NCI-H1092 (cell line): Measurements from ENCODE around the gene ARHGAP21.

Source experiments
- DNase-seq: peaks from one replicate; lab custom pipeline; 2025; lab: John Stamatoyannopoulos, UW

Gene ARHGAP21

DNA sequence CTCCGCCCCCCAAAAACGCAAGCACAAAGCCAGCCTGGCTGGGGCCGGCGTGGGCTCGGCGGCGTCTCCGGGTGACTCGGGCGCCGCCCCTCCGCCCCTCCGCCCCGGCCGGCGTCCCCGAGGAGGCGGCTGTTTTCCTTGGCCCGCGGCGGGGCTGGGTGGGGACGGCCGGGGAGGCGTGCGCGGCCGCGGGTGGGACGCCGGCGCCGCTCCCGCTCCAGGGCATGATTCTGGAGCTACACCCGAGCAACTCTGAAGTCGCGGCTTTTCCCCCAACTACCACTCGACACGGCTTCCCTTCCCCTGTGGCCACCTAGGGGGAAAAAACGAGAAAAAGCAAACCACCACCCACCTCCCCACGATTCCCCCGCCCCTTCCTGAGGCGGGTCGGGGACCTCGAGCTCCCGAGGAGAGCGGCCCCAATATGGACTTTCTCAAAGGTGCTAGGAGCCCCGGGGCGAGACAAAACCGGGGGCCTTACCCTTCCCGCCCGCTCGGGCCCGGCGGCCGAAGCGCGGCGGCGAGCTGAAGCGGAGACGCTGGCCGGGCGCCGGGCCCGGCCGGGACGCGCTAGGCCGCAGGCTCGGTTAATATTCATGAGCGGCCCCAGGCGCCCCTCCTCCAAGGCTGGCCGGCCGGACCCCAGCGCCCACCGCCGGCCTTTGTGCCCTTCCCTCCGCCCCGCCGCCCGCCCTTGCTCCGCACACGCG, 856 bp downstream of the ARHGAP21 start:
- no peak for DNase-seq

DNA sequence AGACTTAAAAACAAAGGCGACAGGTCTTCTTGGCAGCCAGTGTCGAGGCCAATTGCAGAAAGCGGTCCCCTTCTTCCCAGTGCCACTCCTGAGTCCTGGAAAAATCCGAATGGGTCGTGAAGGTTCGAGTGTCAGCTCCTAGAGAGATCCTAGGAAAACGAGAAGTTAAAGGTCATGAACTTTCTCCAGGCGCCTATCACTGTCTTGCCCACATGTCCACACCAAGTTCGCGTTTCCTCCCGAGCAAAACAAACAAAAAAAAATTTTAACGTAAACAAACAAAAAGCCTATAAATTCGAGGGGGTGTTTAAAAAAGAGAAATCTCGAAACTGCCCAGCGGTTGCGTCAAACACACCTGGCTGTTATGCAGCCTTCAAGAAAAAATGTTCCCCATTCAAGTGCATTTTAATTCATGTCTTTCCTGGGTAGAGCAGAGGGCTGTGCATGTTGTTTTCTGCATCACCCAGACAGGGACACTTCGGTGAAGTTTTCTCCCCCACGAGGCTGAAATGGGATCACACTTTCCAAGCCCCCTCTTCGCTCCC, 1.5 kb downstream of the ARHGAP21 start:
- DNase-seq = no peak

DNA sequence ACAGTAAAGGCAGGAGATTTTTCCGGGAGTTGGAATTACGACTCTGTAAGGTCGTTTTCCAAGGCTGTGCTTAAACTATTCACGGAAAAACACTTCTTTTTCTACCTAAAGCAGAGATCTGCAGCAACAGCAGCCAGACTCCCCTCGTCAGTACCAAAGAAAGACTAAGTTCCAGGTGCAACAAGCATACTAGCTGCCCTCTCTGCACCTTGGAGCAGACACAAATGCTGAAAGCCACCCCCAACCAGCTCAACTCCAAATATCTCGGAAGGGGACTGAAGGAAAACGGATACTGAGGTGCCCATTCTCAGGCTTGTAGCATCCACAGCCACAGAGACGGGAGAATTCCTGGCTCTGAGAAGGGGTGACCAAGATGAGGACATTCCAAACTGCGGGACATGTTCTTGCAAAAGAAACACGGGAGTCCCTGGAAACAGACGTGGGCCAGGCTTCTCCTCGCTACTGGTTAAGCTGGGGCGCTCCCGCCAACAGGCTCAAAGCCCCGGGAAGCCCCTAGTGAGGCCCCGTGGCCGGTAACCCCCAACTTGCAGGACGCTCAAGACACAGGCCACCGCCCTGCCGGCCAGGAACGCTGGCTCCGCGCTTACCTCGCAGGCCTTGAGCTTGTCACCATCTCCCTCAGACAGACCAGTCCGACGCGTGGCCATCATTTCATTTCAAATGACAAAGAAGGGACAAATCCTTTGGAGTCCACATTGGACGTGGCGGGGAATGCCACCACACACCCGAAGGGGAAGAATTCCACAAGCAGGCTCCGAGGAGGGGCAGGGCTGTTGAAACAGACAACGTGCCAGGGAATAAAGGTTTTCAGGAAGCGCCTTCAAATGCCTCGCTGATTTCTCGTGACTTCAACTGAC, 2.2 kb downstream of the ARHGAP21 start:
- DNase-seq = no peak

DNA sequence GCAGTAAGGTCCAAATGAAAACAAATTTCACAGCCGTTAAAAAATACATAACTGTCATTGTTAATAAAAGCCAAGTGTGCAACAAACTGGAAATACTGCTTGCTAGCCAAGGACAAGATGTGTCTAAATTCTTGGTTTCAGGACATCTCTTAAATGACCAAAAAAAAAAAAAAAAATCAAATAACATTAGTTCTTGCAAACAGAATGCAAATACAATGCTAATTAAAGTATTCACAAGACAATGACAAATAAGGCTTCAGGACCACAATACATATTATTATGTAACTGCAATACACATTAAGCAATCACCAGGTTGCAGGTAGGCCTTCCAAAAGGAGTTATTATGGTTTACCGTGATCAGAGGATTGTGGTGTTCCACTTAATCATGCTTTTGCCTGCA, 3.6 kb downstream of the ARHGAP21 start:
- no peak for DNase-seq

DNA sequence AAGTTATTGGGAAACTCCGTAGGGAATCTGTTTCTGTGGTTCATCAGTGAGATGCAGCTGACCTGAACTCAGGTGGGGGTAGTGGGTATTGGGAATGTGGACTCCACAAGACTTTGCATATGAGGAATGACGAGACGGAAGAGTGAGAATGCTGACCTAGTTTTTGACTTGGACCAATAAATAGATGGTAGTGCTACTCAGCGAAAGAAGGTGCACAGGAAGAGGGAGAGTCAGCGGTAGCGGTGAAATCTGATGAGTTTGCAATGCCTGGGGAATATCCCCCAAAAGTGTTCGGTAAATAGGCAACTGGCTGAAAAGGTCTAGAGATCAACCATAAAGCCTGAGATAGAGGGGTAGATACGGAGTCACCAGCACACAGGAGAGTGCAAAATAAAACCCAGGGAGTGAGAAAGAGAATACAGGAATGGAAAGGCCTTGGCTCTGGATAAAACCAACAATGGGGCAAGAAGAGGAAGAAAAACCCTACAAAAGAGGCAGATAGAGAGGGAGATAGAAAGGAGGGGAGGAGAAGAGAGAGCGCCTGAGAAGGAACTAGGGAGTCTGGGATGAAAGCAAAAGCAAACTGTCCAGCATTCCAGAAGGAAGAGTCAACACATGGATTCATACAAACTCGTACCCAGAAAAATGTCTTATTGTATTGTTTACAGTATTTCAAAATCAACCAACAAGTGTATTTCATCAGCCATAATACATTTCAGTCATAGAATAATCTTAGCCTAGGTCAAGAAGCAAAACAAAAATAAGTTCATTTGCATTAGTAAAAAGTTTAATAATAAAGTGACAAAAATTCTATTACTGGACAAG, 5.4 kb downstream of the ARHGAP21 start:
- DNase-seq = no peak

DNA sequence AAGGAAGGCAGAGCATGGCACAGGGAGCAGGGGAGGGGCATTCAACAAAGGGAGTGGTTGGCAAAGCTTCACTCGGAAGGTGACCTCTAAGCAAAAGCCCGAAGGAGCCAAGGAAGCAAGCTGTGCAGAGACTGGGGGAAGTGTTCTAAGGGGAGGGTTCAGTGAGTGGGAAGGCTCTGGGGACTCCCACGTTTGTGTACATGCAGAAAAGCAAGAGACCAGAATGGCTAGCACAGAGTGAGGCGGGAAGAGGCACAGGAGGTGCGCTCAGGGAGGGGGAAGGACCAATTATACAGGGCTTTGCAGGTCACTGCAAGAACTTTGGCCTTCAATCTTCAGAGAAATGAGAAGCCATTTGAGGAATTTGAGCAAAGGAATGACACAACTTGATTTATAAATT, 7.4 kb downstream of the ARHGAP21 start:
- DNase-seq = no peak

DNA sequence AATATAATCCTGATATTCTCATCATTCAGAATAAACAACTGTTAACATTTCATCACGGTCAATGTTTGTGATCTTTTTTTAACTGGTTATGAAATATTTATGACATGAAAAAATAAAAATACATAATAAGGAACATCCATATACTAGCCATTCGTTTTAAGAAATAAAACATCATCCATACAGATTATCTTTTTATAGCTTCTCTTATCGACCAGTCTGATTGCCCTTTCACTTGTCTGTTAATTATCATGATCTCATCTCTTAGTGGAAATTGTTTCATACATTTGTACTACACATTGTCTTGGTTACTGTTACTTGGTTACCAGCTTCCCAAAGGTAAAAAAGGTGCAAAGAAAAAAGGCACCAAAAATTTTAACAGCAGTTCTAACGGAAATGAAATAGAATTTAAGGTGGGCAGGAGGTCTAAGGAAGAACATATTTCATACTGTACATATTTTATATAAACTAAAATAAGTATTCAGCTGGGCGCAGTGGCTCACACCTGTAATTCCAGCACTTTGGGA, 8.4 kb downstream of the ARHGAP21 start:
- no peak for DNase-seq

DNA sequence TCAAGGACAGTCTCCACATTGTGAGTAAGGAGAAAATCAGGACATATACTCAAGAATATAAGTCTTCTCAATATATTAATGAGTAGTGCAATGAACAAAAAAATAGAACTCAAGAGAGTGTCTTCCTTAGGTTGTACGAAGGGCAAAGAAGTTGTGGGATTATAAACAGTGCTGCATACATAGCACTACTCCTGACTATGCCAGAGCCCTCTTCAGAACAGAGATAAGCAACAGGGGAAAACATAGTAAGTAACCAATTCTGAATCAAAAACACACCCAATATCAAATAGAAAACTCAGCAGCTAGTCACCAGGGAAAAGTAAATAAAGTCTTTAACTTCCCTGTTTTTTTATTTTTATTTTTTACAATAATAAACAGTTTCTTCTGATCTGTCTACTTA, 10.6 kb downstream of the ARHGAP21 start:
- no peak for DNase-seq

DNA sequence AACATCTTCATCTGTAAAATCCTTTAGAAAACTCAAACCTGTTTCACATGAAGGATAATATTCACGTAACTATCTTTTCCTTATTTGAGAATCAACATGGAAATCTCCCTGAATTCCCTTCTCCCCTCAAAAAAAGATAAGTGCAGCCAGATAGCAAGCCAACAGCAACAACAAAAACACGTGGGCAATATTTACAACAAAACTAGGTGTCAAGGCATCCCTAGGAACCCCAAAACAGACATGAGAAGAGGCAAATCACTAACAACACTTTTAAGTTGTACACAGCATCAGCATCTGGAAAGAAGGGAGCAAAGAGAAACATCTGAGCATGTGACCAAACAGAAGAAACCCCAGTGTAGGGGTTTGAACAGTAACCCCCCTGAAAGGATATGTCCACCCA, 12.2 kb downstream of the ARHGAP21 start:
- DNase-seq = no peak

DNA sequence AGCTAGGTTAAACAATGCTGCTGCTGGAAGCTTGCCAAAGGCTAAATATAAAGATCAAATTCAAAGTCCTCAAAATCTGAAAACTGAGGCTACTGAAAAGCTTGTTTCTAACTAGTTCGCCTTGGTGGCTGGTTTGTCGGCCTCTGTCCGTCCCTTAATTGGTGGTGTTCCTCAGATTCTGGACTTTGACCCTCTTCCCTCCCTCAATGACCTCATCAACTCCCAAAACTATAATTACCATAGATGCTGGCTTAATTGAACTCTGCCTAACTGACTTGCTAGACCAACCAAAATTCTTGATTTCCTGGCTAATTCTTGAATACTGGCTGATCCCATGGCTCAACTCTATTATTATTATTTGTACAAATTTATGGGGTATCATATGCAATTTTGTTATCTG, 15.6 kb downstream of the ARHGAP21 start:
- no peak for DNase-seq

DNA sequence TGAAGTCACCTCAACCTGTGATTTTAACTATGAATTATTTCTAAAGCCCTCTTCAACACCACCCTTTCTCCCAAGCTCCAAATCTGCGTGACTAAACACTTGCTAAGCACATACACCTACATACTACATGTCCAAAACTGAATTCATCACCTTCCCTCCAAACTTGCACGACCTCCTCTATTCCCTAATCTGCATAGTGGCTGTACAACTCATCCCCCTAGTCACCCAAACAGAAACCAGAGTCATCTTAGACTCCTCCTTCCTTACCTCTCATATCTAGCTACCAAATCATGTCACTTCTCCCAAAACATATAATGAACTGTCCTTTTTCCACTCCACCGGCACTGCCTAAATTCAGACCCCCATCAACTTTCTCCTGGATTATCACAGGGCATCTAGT, 16.2 kb downstream of the ARHGAP21 start:
- DNase-seq = no peak

DNA sequence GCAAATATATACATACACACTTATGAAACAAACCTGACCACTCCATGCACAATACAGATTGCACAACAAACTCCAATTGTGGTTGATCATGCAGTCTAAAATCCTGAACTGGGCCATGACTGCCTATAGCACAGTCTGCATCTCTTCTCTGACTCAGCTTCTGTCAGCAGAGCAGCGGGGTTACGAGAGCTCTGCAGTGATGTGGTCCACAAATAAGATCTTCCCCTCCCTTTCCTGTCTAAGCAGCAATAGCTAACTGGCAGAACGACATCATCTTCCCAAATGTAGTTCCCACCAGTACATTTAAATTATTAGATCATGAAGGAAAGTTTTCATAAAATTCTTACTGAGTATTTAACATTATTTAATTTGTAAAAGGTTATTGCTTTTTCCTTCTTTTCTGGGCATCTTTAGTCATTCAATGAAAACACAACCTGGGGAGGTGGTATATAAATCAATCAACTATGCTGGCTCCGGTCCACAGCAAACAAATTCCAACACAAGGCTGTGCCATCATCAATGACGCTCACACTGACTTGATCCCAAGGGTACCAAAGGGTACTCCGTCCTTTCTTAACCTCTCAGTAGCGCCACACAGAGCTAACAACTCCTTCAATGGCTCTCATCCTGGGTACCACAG, 17.1 kb downstream of the ARHGAP21 start:
- DNase-seq = no peak

DNA sequence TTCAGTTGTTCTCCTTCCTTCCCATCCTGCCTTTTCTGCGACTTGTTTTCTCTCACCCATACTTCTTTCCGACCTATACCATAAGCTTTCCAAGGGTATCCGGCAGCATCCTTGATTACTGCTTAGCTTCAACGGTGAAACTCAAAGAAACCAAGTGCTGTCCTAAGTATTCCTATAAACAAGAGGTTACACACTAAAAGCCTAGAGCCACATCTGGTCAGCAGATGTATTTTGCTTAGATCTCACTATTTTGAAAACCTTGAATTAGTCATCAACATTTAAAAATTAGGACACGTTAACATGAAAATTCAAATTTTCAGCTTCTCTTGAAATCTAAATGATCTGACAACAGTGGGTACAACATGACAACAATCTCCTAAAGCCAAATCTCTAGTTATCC, 20.0 kb downstream of the ARHGAP21 start:
- DNase-seq = no peak

DNA sequence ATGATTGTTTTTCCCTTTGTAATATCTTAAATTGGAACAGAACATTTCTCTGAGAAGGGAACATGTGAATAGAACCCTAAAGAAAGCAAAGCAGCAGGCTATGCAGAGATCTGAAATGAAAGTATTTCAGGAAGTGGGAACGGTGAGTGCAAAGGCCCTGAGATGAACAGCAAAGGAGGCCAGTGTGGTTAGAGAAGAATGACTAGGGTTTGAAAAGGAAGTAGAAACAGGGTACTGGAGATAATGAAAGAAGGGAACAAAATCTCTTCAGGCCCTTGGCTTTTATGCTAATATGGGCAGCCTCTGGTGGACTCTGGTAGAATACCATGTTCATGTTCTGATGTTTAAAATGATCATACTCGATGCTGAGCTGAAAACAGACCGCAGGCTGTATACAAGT, 22.2 kb downstream of the ARHGAP21 start:
- DNase-seq = no peak

DNA sequence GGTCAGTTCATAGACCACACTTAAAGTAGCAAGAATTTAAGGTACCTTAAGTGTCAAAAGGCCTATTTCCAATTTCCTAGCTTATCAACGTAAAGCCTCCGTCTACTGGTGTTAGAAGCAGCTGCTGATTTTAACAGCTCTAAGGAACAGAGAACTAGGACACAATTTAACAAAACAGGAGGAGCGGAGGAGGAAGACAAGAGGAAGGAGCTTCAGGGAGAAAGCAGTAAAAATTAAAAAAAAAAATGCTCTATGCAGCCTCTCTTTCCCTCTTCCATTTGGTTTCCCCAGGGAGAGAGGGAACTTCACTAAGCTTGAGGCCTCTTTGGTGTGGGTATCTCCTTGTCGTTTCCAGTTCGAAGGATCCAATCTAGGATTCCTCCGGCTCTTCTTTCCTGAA, 22.7 kb downstream of the ARHGAP21 start:
- no peak for DNase-seq

DNA sequence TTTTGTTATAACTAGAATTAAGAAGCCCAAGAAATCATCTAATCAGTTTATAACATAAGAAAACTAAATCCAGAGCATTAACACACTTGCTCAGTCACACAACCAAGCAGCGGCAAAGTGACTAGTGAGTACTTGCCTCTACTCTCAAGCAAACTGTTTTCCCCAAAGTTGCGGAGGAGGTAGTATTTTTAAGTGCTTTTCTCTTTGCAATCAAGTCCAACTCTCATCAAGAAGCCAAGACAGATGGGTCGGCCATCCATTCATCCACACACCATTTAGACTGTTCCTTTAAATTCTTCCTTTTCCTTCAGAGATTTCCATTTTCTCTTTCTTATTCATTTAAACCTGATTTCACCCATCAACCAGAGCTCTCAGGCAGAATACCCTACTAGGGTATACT, 25.4 kb downstream of the ARHGAP21 start:
- DNase-seq = no peak

DNA sequence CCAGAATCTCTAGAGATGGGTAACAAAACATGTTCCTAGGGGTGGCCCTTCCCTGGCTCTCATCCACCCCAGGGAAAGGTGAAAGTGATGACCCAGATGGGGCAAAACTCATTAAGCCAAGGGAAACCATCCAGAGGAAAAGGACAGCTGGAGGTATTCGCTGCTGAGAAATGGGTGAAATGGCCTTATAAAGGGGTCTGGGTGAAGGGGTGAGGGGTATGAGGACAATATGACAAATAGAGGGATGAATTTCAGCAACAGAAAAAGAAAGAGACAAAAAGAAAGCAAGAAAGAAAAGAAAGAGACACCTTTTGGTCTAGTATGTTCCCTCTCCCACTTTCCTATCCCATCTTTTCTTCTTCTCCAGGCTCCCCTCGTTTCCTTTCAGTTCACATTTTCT, 26.6 kb downstream of the ARHGAP21 start:
- no peak for DNase-seq

DNA sequence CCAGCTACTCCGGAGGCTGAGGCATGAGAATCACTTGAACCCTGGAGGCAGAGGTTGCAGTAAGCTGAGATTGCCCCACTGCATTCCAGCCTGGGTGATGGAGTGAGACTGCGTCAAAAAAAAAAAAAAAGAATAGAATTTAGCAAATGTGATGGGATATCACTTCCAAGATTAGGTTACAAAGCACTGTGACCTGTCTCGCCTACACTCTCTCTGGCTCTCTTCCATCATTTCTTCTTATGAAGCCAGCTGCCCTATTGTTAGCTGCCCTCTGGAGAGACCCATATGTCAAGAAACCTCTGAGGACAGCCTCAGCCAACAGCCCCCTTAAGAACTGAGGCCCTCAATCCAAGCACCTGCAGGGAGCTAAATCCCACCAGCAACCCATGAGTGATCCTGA, 28.2 kb downstream of the ARHGAP21 start:
- DNase-seq = no peak

DNA sequence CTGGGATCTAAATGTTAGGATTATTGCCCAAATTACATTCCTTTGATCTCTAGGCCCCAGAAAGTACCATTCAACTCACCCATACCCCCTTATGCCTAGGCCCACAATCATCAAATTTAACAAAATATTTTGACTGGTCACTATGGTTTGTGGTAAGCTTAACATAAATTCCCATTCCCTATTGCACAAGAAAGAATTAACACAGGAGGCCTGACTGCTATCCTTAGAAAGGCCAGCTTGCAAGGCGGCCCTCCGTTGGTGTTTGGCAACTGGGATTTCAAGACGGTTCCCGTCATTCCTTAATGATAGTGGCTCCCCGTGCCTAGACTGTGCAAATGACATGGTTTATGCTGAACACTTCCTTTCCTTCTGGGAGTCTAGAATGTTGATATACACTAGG, 29.6 kb downstream of the ARHGAP21 start:
- DNase-seq = no peak

DNA sequence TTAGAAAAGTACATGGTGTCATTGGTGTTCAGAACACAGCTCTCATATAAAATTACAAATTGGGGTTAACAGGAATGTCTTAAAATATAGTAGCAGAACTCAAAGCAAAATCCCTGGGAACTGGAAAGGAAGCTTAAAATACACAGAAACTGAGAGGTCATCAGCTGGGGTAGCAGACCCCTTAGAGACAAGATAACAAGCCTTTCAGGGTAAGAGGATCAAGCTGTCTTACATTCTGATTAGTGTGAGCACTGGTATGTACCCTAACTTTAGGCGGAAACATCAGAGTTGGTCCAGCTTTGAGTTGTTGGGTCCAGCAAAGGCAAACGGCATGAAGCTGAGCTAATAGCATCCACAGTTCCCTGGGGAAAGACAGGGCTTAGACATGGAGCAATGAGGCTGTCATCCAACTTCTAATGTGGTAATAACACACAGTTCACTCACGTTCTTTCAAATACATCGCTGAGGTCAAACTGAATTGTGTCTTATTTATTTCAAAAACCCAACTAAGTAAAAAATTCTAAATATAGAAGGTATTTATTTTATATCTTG, 32.6 kb downstream of the ARHGAP21 start:
- DNase-seq = no peak

DNA sequence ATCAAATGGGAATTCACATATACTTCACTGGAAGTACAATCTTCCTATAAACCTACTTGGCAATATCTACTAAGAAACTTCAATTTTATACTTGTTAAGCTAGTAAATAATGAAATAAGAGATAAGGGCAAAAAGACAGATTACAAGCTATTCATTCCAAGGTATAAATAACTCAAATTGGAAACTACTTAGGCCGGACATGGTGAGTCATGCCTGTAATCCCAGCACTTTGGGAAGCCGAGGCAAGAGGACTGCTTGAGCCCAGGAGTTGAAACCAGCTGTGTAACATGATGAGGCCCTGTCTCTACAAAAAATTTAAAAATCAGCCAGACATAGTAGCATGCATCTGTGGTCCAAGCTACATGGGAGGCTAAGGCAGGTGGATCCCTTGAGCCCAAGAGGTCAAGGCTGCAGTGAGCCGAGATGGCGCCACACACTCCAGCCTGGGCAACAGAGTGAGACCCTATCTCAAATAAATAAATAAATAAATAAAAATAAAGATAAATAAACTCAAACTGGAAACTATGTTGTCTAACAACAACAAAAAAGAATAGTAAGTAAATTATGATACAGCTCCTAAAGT, 37.6 kb downstream of the ARHGAP21 start:
- DNase-seq = no peak
